ENCODE data around the gene ANKRD11. TPM values are rescaled to one million over a fixed set of nuclear protein-coding genes. Genes with fewer than 3 reads are reported as not detected.
A peak's percentile ranks its signal among the peaks of the same experiment; 100 is the strongest.

Gene ANKRD11
- total RNA-seq, 2 experiments from 2014 or later: 199 to 208 TPM

DNA sequence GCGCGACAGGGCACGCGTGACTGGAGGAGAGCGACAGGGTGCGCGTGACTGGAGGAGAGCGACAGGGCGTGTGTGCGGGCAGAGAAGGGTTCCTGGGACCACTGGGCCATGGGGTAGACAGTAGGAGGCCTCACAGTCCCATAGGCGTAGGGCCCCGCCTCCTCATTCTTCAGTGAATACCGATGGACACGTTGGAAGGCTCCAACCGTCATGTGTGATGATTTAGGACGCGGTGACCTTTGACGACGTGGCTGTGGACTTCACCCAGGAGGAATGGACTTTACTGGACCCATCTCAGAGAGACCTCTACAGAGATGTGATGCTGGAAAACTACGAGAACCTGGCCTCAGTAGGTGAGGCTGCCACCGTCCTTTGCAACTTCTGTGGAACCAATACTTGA is 267.4 kb downstream of the ANKRD11 start:
- Mint-ChIP-seq H3K4me3 (no peak overlapping the region), H3K27ac (no peak overlapping the region), H3K9me3 (peaks cover 24% of the 10 kb centered on the region), H3K27me3 (no peaks in the 10 kb centered on the region), H3K36me3 (ENCODE audit: low read depth) (peaks cover 60% of the 10 kb centered on the region), H3K4me1 (peaks cover 14% of the 10 kb centered on the region)
- no peak for DNase-seq
- ChIA-PET POLR2A (no interaction called here), CTCF (no interaction called here)

DNA sequence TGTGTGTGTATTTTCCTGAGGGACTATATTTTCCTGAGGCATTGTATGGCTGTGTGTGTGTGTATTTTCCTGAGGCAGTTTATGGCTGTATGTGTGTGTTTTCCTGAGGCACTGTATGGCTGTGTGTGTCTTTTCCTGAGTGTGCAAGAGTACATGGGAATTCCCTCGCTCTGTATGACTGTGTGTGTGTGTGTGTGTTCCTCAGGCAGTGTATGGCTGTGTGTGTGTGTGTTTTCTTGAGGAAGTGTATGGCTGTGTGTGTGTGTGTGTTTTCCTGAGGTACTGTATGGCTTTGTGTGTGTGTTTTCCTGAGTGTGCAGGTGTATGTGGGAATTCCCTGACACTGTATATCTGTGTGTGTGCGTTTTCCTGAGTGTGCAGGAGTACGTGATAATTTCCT is 268.8 kb downstream of the ANKRD11 start:
- Mint-ChIP-seq H3K4me3 (no peak overlapping the region), H3K27ac (no peak overlapping the region), H3K27me3 (no peaks in the 10 kb centered on the region), H3K36me3 (ENCODE audit: low read depth) (peaks cover 46% of the 10 kb centered on the region), H3K9me3 (peaks cover 10% of the 10 kb centered on the region), H3K4me1 (peaks cover 19% of the 10 kb centered on the region)
- CTCF ChIA-PET: no interaction called here
- no peak for DNase-seq
- POLR2A ChIA-PET: no interaction called here

DNA sequence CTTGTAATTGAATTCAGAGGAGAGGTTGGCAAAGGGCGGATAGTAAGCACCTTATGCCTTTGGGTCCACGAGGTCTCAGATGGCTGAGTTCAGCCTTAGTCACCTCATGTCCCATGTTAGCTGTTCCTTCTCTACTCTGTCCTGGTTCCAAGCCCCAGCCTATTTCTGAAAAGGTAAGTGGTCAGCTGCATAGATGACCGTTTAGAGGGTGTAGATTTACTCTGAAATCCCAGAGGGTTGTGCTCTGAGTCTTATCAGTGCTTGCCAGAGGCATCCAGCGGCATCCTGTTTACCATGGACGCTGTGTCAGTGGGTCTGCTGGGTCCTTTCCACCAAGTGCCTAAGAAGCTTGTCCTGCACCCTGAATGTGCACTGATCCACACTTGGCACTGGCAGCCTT is 271.0 kb downstream of the ANKRD11 start:
- H3K36me3 Mint-ChIP-seq (ENCODE audit: low read depth): peaks cover 24% of the 10 kb centered on the region
- H3K4me3 Mint-ChIP-seq: peak overlapping the region; percentile 61
- ChIA-PET POLR2A (no interaction called here), CTCF (no interaction called here)
- H3K27ac Mint-ChIP-seq: no peak overlapping the region
- no peak for DNase-seq
- peaks cover 24% of the 10 kb centered on the region for H3K4me1 Mint-ChIP-seq
- H3K9me3 Mint-ChIP-seq: no peaks in the 10 kb centered on the region
- H3K27me3 Mint-ChIP-seq: no peaks in the 10 kb centered on the region

Other genes starting within 250 kb of the ANKRD11 start
- gene SPG7, start 17.8 kb upstream of the ANKRD11 start, total RNA-seq: 10 to 100 TPM; 73.9 to 77.9 TPM
- gene RPL13, start 70.1 kb upstream of the ANKRD11 start, total RNA-seq: 1,000 to 10,000 TPM; 2,083 to 2,114 TPM
- 1 to 10 TPM; 3.3 to 4.4 TPM for gene CPNE7, start 85.2 kb upstream of the ANKRD11 start, total RNA-seq
- not detected for gene DPEP1, start 123.1 kb upstream of the ANKRD11 start, total RNA-seq
- 100 to 1,000 TPM in 1 of 2 experiments, 10 to 100 TPM in 1; 93.8 to 102 TPM for gene CHMP1A, start 167.1 kb upstream of the ANKRD11 start, total RNA-seq
- 1 to 10 TPM; 8.1 to 9.2 TPM for gene SPATA33, start 167.3 kb upstream of the ANKRD11 start, total RNA-seq
- gene CDK10, start 196.1 kb upstream of the ANKRD11 start, total RNA-seq: 10 to 100 TPM; 73.2 to 74.0 TPM
- 10 to 100 TPM in 1 of 2 experiments, 1 to 10 TPM in 1; 9.4 to 10.0 TPM for gene SPATA2L, start 211.1 kb upstream of the ANKRD11 start, total RNA-seq
- 1 to 10 TPM; 7.0 to 7.8 TPM for gene VPS9D1, start 230.3 kb upstream of the ANKRD11 start, total RNA-seq
- gene ZNF276, start 231.0 kb upstream of the ANKRD11 start, total RNA-seq: 10 to 100 TPM; 50.4 to 56.5 TPM

Data from activated CD4-positive, alpha-beta memory T cell treated with anti-CD3 and anti-CD28 coated beads, Interleukin-2, amount 10 ng/mL, durations not matched to agents 7 days and 5 days (primary cell).